Dermis microvascular lymphatic vessel endothelial cell (primary cell): Measurements from ENCODE around the gene MAP3K2. TPM values are rescaled to one million over a fixed set of nuclear protein-coding genes. Genes with fewer than 3 reads are reported as not detected.
A peak's percentile ranks its signal among the peaks of the same experiment; 100 is the strongest.

ENCODE experiments used
- DNase-seq, 2 donors: peaks; one replicate each; pipeline versions ENCODE4 v3.0.0 to v3.0.0-alpha.2; 2010; ENCODE audit warnings: low read depth in 2 of 2
- total RNA-seq: library from RNA; depleted of rRNA; stranded (reverse); fragments of >200 nt; gene quantifications from 2 replicates; pipeline ENCODE4 v1.2.1, GENCODE V29; 2014

Gene MAP3K2
- total RNA-seq, 1 donor from 2014 or later: 13.2 TPM

GRCh38 chr2:127407661-127408003, 19.9 kb upstream of the MAP3K2 start:
- no peak for DNase-seq

DNA sequence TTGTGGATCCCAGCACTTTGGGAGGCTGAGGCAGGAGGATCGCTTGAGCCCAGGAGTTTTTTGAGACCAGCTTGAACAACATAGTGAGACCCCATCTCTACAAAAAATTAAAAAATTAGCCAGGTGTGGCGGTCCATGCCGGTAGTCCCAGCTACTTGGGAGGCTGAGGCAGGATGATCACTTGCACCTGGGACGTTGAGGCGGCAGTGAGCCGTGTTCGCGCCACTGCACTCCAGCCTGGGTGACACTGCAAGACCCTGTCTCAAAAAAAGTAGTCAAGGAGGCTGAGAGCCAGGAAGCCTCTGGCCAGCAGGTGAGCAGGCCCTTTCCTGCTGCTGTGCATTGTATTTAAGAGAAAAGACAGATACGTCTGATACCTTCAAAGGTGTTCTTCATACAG, 19.3 kb upstream of the MAP3K2 start:
- DNase-seq: no peak

GRCh38 chr2:127406454-127406853, 18.7 kb upstream of the MAP3K2 start:
- DNase-seq: no peak

DNA sequence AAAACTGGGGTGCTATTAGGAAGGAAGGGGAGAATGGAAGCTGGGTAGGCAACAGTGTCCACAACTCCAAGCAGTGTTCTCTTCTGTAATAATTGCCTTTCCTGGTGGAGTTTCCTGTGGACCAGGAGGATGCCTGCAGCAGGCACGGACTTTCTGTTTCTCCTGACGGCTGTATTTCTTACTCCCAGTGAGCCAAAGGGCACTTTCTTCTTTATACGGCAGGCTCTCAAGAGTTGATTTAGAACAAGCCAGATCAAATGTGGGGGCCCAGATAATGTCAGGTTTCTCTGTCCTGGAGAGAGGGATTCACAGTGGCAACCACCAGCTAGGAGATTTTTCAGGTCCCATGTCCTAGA, 17.5 kb upstream of the MAP3K2 start:
- no peak for DNase-seq

GRCh38 chr2:127404466-127405254, 16.9 kb upstream of the MAP3K2 start:
- no peak for DNase-seq

DNA sequence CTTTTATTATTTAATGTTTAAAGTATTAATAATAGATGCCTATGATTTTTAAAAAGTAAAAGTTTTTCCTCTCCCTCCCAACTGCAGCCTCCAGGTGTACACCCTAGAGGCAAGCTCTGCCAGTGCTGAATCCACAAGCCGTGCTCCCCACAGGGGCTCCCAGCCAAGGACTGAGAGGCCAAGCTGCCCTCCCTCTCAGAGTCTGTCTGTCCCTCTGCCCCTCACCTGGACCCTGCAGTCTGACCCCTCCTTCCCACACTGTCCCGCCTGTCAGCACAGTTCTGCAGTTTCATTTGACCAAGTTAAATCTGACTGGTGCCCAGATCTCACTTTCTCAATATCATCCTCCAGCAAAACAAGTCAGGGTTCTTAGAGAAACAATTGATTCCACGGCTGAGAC, 15.7 kb upstream of the MAP3K2 start:
- no peak for DNase-seq

DNA sequence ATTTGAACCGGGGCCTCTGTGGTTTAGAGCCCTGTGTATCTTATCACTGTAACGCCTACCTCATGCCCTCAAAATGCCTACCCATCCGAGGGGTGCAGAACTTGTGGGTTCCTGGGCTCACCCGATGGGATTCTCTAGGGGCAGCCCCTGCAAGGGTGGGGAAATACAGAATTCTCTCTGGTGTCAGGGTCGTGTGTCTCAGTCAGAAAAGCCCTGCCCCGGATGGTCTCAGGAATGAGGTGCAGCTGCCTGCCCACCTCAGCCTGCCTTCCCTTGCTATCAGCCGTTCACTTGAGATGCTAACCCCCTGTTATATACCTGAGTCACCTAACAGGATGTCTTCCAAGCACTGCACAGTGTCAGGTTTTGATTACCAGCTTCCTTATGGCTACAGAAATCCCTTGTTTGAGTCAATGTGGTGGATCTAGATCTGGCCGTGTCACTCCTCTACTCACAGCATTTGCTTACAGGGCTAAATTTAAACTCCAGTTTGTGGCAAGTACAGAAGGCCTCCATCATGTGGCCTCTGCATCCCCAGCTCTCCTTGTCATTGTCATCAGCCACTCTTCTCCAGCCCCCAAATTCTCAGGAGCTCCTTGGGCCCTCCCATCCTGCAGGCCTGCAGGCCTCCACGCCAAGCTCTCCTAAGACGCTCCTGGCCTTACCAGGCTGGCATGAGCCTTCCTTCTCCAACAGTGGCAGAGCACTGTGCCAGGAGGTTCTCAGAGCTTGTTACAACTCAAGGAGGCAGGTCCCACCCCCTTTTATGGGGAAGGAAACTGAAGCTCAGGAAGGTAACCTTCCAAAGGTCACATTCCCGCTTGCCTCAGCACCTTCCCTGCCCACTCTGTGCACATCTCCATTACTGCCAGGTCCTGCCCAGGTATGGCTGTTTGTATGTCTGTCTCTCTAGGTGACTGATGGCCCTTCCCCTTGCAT, 14.3 kb upstream of the MAP3K2 start:
- DNase-seq: no peak

GRCh38 chr2:127400897-127401756, 13.4 kb upstream of the MAP3K2 start:
- DNase-seq: peak in 1 of 2 donors; percentile 35

DNA sequence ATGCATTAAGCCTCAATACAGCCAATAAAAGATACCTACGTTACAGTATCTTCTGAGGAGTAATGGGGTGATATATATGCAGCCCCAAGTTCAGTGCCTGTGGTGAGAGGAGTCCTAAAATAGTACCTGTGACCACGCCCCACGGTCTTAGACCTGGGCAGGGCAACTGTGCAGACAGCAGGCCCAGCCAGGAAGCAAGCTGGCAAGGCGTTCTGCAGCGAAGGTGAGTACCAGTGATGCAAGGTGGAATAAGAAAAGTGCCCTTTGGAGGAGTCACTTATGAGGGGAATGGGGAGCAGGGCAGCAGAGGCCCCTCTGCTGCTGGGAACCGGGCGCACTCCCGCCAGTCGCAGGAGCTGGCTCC, 12.7 kb upstream of the MAP3K2 start:
- no peak for DNase-seq

- peak in 1 of 2 donors; percentile 91 for DNase-seq
These were observed 10.4 kb upstream of the MAP3K2 start for GRCh38 chr2:127398239-127398590.

GRCh38 chr2:127397568-127398238, 9.9 kb upstream of the MAP3K2 start:
- DNase-seq: no peak

DNA sequence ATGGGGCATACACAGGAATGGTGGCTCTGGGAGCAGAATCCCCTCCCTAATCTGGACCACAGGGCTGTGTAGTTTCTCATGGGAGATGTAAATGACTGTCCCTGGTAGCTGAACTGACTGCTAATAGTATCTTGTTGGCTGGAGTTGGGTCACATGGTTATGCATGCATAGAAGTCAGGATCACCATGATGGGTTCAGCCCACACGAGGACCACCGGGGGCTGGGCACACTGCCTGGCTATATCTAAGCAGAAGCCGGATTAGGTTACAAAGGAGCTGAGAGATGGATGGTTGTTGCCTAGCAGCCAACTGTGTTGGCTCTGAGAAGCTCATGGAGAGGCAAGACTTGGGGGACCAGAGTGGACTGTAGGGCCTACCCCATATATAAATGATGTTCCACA, 6.7 kb upstream of the MAP3K2 start:
- DNase-seq: no peak

- DNase-seq: no peak
These were observed 5.2 kb upstream of the MAP3K2 start for GRCh38 chr2:127392828-127393578.

DNA sequence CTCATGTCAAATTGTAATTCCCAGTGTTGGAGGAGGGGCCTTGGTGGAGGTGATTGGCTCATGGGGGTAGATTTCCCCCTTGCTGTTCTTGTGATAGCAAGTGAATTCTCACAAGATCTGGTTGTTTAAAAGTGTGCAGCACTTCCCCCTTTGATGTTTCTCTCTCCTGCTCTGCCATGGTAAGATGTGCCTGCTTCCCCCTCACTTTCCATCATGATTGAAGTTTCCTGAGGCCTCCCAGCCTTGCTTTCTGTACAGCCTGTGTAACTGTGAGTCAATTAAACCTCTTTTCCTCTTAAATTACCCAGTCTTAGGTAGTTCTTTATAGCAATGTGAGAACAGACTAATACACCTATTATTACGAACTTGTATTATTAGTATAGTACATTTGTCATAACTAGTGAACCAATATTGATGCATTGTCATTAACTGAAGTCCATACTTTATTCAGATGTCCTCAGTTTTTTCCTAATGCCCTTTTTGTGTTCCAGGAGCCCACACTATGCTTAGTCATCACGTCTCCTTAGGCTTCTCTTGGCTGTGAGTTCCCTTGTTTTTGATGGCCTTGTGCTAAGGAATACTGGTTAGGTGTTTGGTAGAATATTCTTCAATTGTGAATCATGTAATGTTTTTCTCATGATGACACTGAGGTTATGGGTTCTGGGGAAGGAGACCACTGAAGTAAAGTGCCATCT, 4.5 kb upstream of the MAP3K2 start:
- DNase-seq: no peak

- no peak for DNase-seq
These were observed 2.1 kb upstream of the MAP3K2 start for GRCh38 chr2:127389778-127390435.

DNA sequence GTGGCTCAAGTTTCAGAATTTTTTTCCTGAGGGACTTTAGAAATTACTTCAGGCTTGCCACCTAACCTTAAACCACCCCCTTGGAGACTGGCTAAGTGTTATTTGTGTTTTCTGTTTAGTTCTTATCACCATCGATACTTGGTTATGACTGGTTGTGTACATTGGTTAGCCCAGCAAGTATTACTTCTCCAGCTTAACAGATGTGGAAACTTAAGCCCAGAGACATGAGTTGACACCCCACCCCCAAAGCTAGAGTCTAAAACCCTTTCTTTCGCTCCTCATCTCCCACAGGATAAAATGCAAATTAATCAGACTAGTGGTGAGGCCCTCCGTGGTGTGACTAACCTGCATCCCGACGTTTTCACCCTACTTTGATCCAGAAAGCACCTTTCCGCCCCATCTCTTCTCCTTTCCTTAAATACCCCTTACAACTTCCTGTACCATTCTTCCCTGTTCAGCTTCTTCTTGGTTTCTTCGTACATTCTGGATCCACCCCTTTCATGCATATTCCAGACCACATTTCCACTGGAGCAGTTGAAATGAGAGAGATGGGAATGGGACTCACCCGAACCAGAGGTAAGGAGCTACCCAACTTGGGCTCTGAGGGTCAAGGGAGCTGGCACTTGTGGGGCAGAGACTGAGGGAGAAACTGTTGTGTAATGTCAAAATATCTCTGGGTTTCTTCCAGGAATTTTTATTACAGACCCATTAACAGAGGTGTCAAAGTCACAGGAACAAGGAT, 819 bp upstream of the MAP3K2 start:
- no peak for DNase-seq

DNA sequence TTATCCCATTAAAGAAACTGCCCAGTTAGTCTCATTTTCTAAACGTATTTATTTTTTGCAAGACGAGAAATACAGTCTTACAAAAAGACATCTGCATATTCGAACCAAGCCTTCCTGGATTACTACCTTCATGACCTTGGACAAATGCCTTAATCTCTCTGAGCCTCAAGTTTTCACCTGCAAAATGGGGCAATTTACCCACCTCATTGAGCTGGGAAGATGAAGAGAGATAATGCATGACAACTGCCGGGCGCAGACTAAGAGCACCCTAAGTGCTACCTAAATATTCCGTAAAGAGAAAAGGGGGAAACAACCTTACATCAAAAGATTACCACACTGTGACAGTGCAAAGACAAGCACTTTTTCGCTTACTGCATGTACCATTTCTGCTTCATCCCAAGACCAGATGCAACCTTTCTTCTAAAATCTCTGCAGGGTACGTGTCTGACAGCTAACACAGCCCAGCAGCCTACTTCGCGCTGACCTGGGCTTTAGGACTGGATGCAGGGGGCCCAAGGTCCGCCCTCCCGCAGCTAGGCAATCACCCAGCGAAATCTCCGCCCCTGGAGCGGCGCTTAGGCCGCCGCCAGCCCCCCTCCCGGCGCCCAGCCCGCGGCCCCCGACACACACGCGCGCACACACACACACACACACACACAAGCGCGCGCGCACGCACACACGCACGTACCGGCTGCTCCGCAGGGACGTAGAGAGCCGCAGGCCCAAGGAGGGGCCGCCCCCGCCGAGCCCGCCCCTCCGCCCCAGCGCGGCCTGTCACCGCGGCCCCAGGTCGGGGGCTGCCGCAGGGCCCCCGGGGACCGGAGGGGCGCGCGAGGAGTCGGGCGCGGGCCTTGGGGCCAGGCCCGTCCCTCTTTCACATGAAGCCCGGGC, 766 bp downstream of the MAP3K2 start:
- peak; percentile 76 to 93 for DNase-seq

GRCh38 chr2:127386246-127386645, 1.5 kb downstream of the MAP3K2 start:
- no peak for DNase-seq
